HG03066 (cell line): ENCODE measurements around the gene FXYD2.

ENCODE experiments used
- ATAC-seq: cut with Tn5 transposase; IDR thresholded peaks from one replicate; pipeline ENCODE4 v1.9.1; 2021; ENCODE audit warnings: low read depth; ENCODE audit not compliant: unreplicated experiment

Gene FXYD2

GRCh38 chr11:117805045-117805444, 19.5 kb downstream of the FXYD2 start:
- no peak for ATAC-seq

- no peak for ATAC-seq
Measured at GRCh38 chr11:117803896-117804295, 20.6 kb downstream of the FXYD2 start.

- no peak for ATAC-seq
Measured at GRCh38 chr11:117799634-117800033, 24.9 kb downstream of the FXYD2 start.

GRCh38 chr11:117796872-117797529, 27.5 kb downstream of the FXYD2 start, which contains the start of gene DSCAML1:
TSS of gene DSCAML1 (minus strand) at chr11:117797216. CDS start at chr11:117797079, 137 bp downstream.
- ATAC-seq: no peak

- ATAC-seq: no peak
Measured at GRCh38 chr11:117796456-117796871, 28.1 kb downstream of the FXYD2 start.

- ATAC-seq: no peak
Measured at GRCh38 chr11:117795638-117796455, 28.7 kb downstream of the FXYD2 start.

- no peak for ATAC-seq
Measured at GRCh38 chr11:117794772-117795629, 29.5 kb downstream of the FXYD2 start.

- ATAC-seq: no peak
Measured at GRCh38 chr11:117794135-117794534, 30.4 kb downstream of the FXYD2 start.

- ATAC-seq: no peak
Measured at GRCh38 chr11:117793583-117793982, 31.0 kb downstream of the FXYD2 start.

GRCh38 chr11:117792992-117793391, 31.6 kb downstream of the FXYD2 start:
- ATAC-seq: no peak

GRCh38 chr11:117792241-117792640, 32.3 kb downstream of the FXYD2 start:
- ATAC-seq: no peak

GRCh38 chr11:117790279-117790678, 34.3 kb downstream of the FXYD2 start:
- ATAC-seq: no peak

- no peak for ATAC-seq
Measured at GRCh38 chr11:117789241-117789640, 35.3 kb downstream of the FXYD2 start.

- no peak for ATAC-seq
Measured at GRCh38 chr11:117786135-117786870, 38.2 kb downstream of the FXYD2 start.

GRCh38 chr11:117782101-117782500, 42.4 kb downstream of the FXYD2 start:
- no peak for ATAC-seq

- ATAC-seq: no peak
Measured at GRCh38 chr11:117781627-117782026, 42.9 kb downstream of the FXYD2 start.

GRCh38 chr11:117780456-117780855, 44.1 kb downstream of the FXYD2 start:
- ATAC-seq: no peak

- no peak for ATAC-seq
Measured at GRCh38 chr11:117774553-117774952, 50.0 kb downstream of the FXYD2 start.

- no peak for ATAC-seq
Measured at GRCh38 chr11:117772360-117772759, 52.2 kb downstream of the FXYD2 start.

- ATAC-seq: no peak
Measured at GRCh38 chr11:117771841-117772240, 52.7 kb downstream of the FXYD2 start.
